GM21447 (cell line): ENCODE results near the gene DOCK3.
"Not testable (repeated sequence)": the region's sequence is repeated elsewhere in the genome, so short reads cannot be mapped to it uniquely, and the experiment has no call there.

Experiments used
- ATAC-seq: cut with Tn5 transposase; IDR thresholded peaks from one replicate; pipeline ENCODE4 v1.9.1; 2021; ENCODE audit not compliant: unreplicated experiment

The DOCK3 gene

DNA sequence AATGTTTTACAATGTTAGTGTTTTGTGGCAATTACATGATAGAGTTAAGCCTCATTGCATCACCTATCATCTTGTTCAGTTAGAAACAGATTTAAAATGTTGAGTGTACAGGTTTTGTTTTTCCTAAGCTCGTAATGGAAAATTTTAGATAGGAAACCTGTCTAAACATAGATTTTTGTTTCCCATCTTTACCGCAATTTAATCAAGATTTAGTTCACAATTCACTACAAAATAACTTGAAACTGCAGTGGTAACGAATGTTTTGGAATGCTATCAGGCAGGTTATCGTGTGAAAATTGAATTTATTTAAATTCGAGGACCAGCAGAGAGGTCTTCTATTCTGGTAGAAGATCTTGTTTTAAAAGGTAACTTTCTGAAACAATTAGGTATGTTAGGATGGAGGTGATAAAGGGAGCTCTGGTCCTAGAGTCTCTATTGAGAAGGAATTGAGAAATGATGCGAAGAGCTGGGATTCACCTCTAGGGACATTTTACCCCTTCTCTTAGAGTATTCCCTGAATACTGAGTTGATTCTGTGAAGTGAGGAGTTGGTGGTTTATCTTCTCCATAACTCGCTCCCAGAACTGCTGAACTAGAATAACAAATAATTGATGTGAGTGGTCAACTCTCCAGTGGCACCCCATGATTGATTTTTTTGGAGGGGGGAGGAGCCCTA, 1.4 kb downstream of the DOCK3 start:
- ATAC-seq, result no peak

DNA sequence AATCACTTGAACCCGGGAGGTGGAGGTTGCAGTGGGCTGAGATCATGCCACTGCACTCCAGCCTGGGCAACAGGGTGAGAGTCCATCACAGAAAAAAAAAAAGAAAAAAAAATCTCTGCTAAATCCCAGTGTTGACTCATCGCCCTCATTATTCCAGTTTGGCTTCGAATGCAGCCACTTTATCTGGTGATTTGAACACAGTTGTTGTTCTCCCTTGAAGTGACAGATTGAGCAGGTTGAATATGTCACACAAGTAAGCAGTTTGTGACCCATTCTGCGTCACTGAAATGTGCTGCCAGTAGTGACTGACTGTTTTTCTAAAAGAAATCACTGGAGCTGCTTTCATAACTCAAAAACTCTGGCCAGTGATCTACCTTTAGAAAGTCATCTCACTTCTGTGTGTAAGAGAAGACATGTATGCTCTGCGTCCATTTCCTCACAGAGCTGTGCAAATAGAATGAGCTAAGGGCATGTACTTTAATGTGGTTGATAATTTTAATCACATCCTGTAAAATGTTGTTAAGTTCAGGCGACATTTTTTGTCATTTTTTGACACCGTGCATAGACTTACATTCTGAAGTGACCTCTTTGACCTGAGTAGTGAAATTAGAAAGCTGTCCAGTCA, 12.5 kb downstream of the DOCK3 start:
- no peak for ATAC-seq

DNA sequence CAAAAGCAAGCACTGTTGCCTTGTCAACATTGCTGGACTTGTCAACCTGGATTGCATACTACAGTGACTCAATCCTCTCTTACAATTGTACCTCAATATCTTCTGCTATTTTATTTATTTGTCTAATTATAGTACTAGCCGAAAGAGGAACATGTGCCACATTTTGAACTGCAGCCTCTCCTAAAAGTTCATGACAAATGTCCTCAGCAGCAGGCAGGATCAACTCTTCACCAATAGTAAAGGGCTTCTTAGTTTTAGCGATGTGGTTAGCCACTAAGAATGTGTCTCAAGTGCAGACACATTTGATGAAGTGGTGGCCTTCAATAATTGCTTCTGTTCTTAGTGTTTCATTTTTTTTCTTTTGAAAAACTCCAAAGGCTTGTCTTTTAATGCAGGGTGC, 13.2 kb downstream of the DOCK3 start:
- no peak for ATAC-seq

DNA sequence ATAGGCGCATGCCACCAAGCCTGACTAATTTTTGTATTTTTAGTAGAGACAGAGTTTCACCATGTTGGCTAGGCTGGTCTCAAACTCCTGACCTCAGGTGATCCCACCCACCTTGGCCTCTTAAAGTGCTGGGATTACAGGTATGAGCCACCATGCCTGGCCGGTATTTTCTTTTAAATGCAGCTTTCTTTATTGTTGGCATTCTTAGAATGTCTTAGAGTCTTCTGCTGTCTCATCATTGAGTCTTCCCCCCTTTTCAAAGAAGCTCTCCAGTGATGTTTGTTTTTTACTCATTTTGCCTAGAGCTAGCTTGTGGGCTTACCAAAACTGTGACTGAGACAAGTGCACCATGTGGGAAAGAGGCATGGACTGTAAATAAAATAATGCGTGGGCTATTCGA, 13.9 kb downstream of the DOCK3 start:
- not testable (repeated sequence) for ATAC-seq

DNA sequence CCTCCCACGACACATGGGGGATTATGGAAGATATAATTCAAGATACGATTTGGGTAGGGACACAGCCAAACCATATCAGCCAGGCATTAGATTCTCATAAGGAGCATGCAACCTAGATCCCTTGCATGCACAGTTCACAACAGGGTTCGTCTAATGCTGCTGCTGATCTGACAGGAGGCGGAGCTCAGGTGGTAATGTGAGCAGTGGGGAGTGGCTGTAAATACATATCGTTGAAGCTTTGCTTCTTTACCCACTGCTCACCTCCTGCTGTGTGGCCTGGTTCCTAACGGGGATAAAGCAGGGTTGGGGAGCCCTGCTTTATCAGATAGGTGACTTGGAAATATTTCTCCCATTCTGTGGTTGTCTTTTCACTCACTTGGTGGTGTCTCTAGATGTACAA, 14.8 kb downstream of the DOCK3 start:
- no peak for ATAC-seq

DNA sequence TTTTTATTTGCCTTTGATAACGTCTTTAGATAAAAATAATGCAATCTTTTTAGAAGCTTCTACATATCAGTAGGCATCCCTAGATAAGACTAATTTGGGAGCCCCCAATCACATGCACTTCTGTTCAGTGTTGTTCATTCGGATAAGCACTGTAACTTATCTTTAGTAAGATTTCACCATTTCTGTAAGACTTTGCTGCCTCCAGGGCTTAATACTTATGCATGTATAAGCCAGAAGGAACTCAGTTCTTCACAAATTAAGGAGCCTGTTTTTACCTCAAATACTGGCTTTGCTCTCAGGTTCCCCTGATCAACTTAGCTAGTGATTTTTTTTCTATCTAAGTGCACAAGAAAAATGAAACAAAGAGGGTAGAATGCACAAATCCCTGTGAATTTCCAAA, 20.3 kb downstream of the DOCK3 start:
- ATAC-seq, result no peak

- no peak for ATAC-seq
These were observed 21.5 kb downstream of the DOCK3 start for GRCh38 chr3:50696276-50696675.

DNA sequence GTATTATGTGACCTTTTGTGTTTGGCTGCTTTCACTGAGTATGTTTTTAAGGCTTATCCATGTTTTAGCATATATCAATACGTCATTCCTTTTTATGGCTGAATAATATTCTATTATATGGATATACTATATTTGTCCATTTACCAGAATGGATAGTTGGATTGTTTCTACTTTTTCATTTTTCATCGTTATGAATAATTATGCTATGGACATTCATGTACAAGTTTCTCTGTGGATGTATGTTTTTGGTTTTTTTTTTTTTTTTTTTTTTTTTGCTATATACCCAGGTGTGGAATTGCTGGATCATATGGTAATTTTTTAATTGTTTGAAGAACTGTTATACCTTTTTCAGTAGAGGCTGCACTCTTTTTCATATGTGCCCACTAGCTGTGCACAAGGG, 23.5 kb downstream of the DOCK3 start:
- no peak for ATAC-seq

- no peak for ATAC-seq
These were observed 33.9 kb downstream of the DOCK3 start for GRCh38 chr3:50708620-50709019.

- no peak for ATAC-seq
These were observed 40.2 kb downstream of the DOCK3 start for GRCh38 chr3:50714946-50715345.

GRCh38 chr3:50724831-50725230, 50.1 kb downstream of the DOCK3 start:
- ATAC-seq, result no peak

DNA sequence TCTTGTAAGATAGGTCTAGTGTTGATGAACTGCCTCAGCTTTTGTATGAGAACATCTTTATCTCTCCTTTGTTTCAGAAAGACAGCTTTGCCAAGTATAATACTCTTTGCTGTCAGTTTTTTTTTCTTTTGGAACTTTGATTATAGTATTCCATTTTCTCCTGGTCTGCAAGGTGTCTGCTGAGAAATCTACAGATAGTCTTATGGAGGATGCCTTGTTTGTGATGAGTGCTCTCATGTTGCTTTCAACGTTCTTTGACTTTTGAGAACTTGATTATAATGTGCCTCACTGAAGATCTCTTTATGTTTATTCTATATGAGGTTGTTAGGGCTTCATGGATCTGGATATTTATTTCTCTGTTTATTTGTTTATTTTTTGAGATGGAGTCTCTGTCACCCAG, 60.3 kb downstream of the DOCK3 start:
- no peak for ATAC-seq

DNA sequence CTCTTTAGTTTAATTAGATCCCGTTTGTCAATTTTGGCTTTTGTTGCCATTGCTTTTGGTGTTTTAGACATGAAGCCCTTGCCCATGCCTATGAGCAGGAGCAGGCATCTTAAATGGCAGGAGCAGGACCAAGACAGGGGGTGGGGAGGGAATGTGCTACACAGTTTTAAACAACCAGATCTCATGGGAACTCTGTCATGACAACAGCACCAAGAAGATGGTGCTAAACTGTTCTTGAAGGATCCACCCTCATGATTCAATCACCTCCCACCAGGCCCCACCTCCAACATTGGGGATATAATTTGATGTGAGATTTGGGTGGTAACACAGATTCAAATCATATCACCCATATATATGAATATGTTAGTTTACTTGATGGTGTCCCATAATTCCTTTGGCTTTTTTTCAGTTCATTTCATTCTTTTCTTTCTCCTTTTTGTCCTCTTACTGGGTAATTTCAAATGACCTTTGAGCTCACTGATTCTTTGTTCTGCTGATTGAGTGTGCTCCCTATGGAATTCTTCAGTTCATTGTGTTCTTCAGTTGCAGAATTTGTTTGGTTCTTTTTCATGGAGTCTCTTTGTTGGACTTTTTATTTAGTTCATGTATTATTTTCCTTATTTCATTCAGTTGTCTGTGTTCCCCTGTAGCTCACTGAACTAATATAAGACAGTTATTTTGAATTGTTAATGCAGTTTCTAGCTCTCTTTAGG, 62.6 kb downstream of the DOCK3 start:
- no peak for ATAC-seq

DNA sequence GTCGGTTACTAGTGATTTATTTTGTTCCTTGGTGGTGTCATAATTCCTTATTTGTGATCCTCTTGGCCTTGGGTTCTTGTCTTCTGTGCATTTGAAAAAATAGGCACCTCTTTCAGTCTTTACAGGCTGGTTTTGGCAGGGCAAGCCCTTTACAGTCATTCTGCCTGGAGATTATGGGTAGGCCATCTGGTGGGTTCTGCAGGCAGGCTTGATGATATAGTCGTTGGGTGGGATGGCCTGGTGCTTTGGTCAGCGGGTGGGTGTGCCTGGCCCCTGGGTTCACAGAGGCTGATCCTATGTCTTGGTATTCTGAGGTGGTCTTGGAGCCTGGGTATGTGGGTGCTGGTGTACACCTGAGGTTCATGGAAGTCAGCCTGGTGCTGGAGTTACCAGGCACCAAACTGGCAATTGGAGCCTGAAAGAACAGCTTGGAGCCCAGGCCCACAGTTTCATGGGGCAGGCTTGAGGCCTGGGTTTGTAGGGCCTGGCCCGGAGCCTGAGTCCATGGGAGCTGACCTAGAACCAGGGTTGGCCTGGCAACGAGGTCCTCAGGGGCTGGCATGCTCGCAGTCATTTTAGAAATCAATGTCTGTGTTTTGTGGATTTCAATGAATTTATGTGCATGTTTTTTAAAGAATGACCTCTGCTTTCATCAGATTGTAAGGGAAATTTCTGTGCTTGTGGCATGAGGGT, 63.3 kb downstream of the DOCK3 start:
- no peak for ATAC-seq

- ATAC-seq, result no peak
These were observed 68.9 kb downstream of the DOCK3 start for GRCh38 chr3:50743643-50744042.

GRCh38 chr3:50749822-50750221, 75.1 kb downstream of the DOCK3 start:
- ATAC-seq, result no peak

DNA sequence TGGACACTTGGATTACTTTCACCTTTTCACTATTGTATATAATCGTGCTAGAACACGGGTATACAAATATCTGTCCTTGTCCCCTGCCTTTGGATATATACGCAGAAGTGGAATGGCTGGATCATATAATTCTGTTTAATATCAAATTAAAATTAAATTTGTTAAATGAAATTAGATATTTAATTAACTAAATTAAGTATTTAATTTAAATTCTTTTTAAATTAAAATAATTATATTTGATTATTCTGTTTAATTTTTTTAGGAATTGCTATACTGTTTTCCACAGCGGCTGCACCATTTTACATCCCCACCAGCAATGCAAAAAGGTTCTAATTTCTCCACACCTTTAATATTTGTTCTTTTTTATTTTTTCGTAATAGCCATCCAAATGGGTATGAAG, 84.3 kb downstream of the DOCK3 start:
- no peak for ATAC-seq

DNA sequence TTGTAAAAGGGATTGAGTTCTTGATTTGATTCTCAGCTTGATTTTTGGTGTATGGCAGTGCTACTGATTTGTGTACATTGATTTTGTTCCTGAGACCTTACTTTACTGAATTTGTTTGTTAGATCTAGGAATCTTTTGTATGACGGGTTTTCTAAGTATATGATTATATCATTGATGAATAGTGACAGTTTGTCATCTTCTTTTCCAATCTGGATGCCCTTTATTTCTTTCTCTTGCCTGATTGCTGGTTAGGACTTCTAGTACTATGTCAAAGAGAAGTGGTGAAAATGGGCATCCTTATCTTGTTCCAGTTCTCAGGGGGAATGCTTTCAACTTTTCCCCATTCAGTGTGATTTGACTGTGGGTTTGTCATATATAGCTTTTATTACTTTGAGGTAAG, 103.0 kb downstream of the DOCK3 start:
- ATAC-seq, result no peak

- not testable (repeated sequence) for ATAC-seq
These were observed 107.0 kb downstream of the DOCK3 start for GRCh38 chr3:50781766-50782165.

GRCh38 chr3:50786631-50787030, 111.9 kb downstream of the DOCK3 start:
- no peak for ATAC-seq

DNA sequence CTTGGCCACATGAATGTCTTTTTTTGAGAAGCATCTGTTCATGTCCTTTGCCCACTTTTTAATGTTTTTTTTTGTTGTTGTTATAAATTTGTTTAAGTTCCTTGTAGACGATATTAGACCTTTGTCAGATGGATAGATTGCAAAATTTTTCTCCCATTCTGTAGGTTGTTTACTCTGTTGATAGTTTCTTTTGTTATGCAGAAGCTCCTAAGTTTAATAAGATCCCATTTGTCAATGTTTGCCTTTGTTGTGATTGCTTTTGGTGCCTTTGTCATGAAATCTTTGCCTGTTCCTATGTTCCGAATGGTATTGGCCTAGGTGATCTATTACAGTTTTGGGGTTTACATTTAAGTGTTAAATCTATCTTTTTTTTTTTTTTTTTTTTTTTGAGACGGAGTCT, 116.2 kb downstream of the DOCK3 start:
- not testable (repeated sequence) for ATAC-seq

GRCh38 chr3:50792568-50792967, 117.8 kb downstream of the DOCK3 start:
- ATAC-seq, result no peak
